HepG2 (cell line): Measurements from ENCODE around the gene GCH1. TPM values are rescaled to one million over a fixed set of nuclear protein-coding genes. Genes with fewer than 3 reads are reported as not detected.

Experiments
- ASH2L ChIP-seq: fragments of 300-600, 200-600 bp; sonication (generic); IDR thresholded peaks from 2 replicates; pipeline ENCODE4 v1.7.0; 2017; ENCODE audit warnings: low read depth, mild to moderate bottlenecking, moderate library complexity, mixed read lengths, low read length; ENCODE audit not compliant: insufficient read length
- HDAC1 ChIP-seq: sonication (generic); formaldehyde crosslinking; IDR thresholded peaks from 2 replicates; pipeline ENCODE4 v1.5.1; 2020; ENCODE audit warnings: mild to moderate bottlenecking, missing genetic modification reagents
- IRX3 ChIP-seq: sonication (generic); formaldehyde crosslinking; IDR thresholded peaks from 2 replicates; pipeline ENCODE4 v1.8.1; 2023; ENCODE audit warnings: mild to moderate bottlenecking, low read depth, missing genetic modification reagents, borderline replicate concordance
- MAFK ChIP-seq, 2 experiments: IDR thresholded peaks in 1 of 2; conservative IDR thresholded peaks in 1 of 2; 2 replicates each; pipeline ENCODE4 v1.6.1; 2011; ENCODE audit warnings: improper control_type of control experiment in 2 of 2, low read length in 2 of 2
- MAZ ChIP-seq, 2 experiments: sonication (generic) in 1 of 2; formaldehyde crosslinking in 1 of 2; IDR thresholded peaks; 2 replicates each; pipeline versions ENCODE4 v1.5.0 to v1.6.1; 2012 to 2020; ENCODE audit warnings: low read depth in 2 of 2, mild to moderate bottlenecking in 2 of 2, borderline replicate concordance in 1 of 2, improper control_type of control experiment in 1 of 2, low read length in 1 of 2, missing genetic modification reagents in 1 of 2, moderate library complexity in 1 of 2
- MEIS1 ChIP-seq: sonication (generic); formaldehyde crosslinking; IDR thresholded peaks from 2 replicates; pipeline ENCODE4 v1.9.0; 2021; ENCODE audit warnings: mild to moderate bottlenecking, missing genetic modification reagents, moderate library complexity, borderline replicate concordance
- NONO ChIP-seq, 2 experiments: fragments of 450-650 bp in 1 of 2; sonication (generic) in 1 of 2; formaldehyde crosslinking in 1 of 2; IDR thresholded peaks in 1 of 2; conservative IDR thresholded peaks in 1 of 2; 2 replicates each; pipeline versions ENCODE4 v1.6.1 to v1.8.0; 2017 to 2022; ENCODE audit warnings: mild to moderate bottlenecking in 1 of 2, missing genetic modification reagents in 1 of 2, moderate library complexity in 1 of 2
- RFX3 ChIP-seq: IDR thresholded peaks from 2 replicates; pipeline ENCODE4 v1.6.1; 2016; ENCODE audit warnings: missing biosample characterization, missing genetic modification reagents
- SOX6 ChIP-seq, 2 experiments: fragments of 450-650 bp in 1 of 2; sonication (generic) in 1 of 2; formaldehyde crosslinking in 1 of 2; IDR thresholded peaks; 2 replicates each; pipeline versions ENCODE4 v1.4.0 to v1.6.1; 2017 to 2020; ENCODE audit warnings: antibody characterized with exemption in 1 of 2, mild to moderate bottlenecking in 1 of 2, missing genetic modification reagents in 1 of 2
- ZBTB7B ChIP-seq: sonication (generic); formaldehyde crosslinking; IDR thresholded peaks from 2 replicates; pipeline ENCODE4 v1.4.0; 2020; ENCODE audit warnings: missing genetic modification reagents
- ZFX ChIP-seq: sonication (generic); formaldehyde crosslinking; IDR thresholded peaks from 2 replicates; pipeline ENCODE4 v1.4.0; 2020; ENCODE audit warnings: mild to moderate bottlenecking, low read depth, missing genetic modification reagents, moderate library complexity
- ZNF224 ChIP-seq: sonication (generic); formaldehyde crosslinking; IDR thresholded peaks from 2 replicates; pipeline ENCODE4 v1.5.0; 2020; ENCODE audit warnings: mild to moderate bottlenecking, missing genetic modification reagents
- ZNF33B ChIP-seq: sonication (generic); formaldehyde crosslinking; IDR thresholded peaks from 2 replicates; pipeline ENCODE4 v1.5.1; 2020; ENCODE audit warnings: mild to moderate bottlenecking, missing genetic modification reagents
- ZNF563 ChIP-seq: sonication (generic); formaldehyde crosslinking; IDR thresholded peaks from 2 replicates; pipeline ENCODE4 v1.8.0; 2022; ENCODE audit warnings: mild to moderate bottlenecking, moderate library complexity, missing genetic modification reagents
- ZNF567 ChIP-seq: sonication (generic); formaldehyde crosslinking; IDR thresholded peaks from 2 replicates; pipeline ENCODE4 v1.8.1; 2023; ENCODE audit warnings: mild to moderate bottlenecking, missing genetic modification reagents, borderline replicate concordance
- ZNF749 ChIP-seq: sonication (generic); formaldehyde crosslinking; IDR thresholded peaks from 2 replicates; pipeline ENCODE4 v1.8.0; 2022; ENCODE audit warnings: mild to moderate bottlenecking, missing genetic modification reagents, moderate library complexity, borderline replicate concordance
- ZNF768 ChIP-seq: sonication (generic); formaldehyde crosslinking; IDR thresholded peaks from 2 replicates; pipeline ENCODE4 v1.4.0; 2020; ENCODE audit warnings: missing genetic modification reagents
- polyA plus RNA-seq, 8 experiments: library from polyadenylated mRNA; depleted of rRNA in 3 of 8; stranded (reverse) in 7 of 8; unstranded in 1 of 8; fragments of >200 nt; fragmentation: Illumina TruSeq in 4 of 8; extraction: Trizol in 4 of 8; gene quantifications; 2 replicates each; pipeline versions ENCODE4 v1.2.1 to v1.2.3, GENCODE V29; 2011 to 2016; ENCODE audit warnings: low read depth in 4 of 8, missing spikeins in 1 of 8, mixed read lengths in 1 of 8; ENCODE audit not compliant: insufficient read depth in 1 of 8
- total RNA-seq, 5 experiments: library from RNA; depleted of rRNA; stranded (reverse); fragments of >200 nt; fragmentation: Illumina TruSeq; extraction: Trizol; gene quantifications; 2 replicates each; pipeline ENCODE4 v1.2.3, GENCODE V29; 2016; ENCODE audit warnings: low read depth in 1 of 5
- TF ChIP-seq, protein P1 (sequence below): IDR thresholded peaks from 2 replicates; pipeline ENCODE4 v1.4.0; 2020; ENCODE audit warnings: mild to moderate bottlenecking, missing genetic modification reagents

GCH1 gene
- total and polyA plus RNA-seq, 2 of the 13 experiments (the other 11 are each of a cell fraction or from before 2014, with no cell fraction given): 15.0 to 25.2 TPM

DNA sequence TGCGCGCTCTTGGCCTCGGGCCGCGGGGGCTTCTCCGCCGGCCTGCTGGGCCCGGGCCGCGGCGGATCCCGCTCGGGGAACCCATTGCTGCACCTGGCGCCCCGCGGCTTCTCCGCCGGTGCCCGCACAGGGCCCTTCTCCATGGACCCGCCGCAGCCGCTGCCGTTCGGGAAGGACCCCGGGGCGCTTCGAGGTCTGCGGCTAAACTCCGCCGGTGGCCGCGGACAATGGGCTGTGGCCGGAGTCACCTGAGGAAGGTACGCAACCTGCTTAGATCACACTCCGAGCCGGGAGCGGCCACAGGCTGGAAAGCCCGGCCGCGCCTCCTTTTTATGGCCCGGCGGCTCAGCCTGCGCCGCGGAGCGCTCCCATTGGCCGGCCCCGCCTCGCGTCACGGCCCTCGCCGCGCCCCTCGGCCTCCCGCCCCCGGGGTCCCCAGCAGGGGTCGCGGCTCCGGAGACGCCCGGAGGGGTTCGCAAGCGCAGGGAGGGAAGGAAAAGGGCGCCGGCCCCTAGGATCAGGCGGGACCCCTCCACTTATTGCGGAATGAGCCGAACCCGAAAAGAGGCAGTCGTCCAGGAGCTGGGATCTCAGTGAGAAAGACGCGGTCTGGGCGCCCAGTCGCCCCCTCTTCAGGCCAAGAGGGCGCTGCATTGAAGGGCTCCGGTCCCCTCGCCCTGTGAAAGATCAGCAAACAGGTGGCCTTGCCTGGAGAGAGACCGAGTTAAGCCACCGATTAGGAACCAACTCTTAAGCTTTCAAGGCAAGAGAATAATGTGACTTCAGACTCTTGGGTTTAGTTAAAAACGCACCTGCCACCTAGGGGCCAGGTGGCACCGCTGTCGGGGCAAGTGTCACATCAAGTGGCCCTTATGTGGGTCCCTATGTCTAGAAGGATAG is at the start of gene GCH1 (continued):
- TF ChIP-seq MAZ (IDR thresholded peaks at IDR 0.05; ENCODE audit: borderline replicate concordance, low read depth, low read length) (peak; percentile 66), MAZ (CRISPR knock-in tag; IDR thresholded peaks at IDR 0.05; ENCODE audit: low read depth) (peak; percentile 63), HDAC1 (CRISPR knock-in tag) (peak; percentile 58), ASH2L (peak; percentile 44), IRX3 (CRISPR knock-in tag) (peak; percentile 73), ZNF567 (no peak), ZNF33B (CRISPR knock-in tag) (no peak), MAFK (conservative IDR thresholded peaks at IDR 0.05 in 1 of 2, IDR thresholded peaks at IDR 0.05 in 1 of 2; ENCODE audit: low read length in 2 of 2) (no peak), ZFX (peak; percentile 90), NONO (IDR thresholded peaks at IDR 0.05) (no peak), NONO (CRISPR knock-in tag; conservative IDR thresholded peaks at IDR 0.05) (peak; percentile 91), ZNF749 (CRISPR knock-in tag) (no peak), ZNF768 (peak; percentile 66; the same call in 1 of the 2 replicates), ZBTB7B (peak; percentile 80), MEIS1 (CRISPR knock-in tag) (peak; percentile 56; the same call in 1 of the 2 replicates), ZNF563 (peak; percentile 86), SOX6 (IDR thresholded peaks at IDR 0.05) (no peak), SOX6 (CRISPR knock-in tag; IDR thresholded peaks at IDR 0.05) (no peak), ZNF224 (CRISPR knock-in tag) (no peak), RFX3 (no peak)
- TF ChIP-seq, protein P1, sequence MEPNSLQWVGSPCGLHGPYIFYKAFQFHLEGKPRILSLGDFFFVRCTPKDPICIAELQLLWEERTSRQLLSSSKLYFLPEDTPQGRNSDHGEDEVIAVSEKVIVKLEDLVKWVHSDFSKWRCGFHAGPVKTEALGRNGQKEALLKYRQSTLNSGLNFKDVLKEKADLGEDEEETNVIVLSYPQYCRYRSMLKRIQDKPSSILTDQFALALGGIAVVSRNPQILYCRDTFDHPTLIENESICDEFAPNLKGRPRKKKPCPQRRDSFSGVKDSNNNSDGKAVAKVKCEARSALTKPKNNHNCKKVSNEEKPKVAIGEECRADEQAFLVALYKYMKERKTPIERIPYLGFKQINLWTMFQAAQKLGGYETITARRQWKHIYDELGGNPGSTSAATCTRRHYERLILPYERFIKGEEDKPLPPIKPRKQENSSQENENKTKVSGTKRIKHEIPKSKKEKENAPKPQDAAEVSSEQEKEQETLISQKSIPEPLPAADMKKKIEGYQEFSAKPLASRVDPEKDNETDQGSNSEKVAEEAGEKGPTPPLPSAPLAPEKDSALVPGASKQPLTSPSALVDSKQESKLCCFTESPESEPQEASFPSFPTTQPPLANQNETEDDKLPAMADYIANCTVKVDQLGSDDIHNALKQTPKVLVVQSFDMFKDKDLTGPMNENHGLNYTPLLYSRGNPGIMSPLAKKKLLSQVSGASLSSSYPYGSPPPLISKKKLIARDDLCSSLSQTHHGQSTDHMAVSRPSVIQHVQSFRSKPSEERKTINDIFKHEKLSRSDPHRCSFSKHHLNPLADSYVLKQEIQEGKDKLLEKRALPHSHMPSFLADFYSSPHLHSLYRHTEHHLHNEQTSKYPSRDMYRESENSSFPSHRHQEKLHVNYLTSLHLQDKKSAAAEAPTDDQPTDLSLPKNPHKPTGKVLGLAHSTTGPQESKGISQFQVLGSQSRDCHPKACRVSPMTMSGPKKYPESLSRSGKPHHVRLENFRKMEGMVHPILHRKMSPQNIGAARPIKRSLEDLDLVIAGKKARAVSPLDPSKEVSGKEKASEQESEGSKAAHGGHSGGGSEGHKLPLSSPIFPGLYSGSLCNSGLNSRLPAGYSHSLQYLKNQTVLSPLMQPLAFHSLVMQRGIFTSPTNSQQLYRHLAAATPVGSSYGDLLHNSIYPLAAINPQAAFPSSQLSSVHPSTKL (CRISPR knock-in tag): no peak; the same call in 1 of the 2 replicates
